Measurements from ENCODE around the gene TMEM163.

The TMEM163 gene

GRCh38 chr2:134745546-134745945 lies 26.7 kb upstream of the TMEM163 start:
- TF ChIP-seq CEBPB (IDR thresholded peaks at IDR 0.05) (no peak), USF1 (IDR thresholded peaks at IDR 0.05) (no peak), EGR1 (IDR thresholded peaks at IDR 0.05) (no peak), EP300 (IDR thresholded peaks at IDR 0.05; ENCODE audit: borderline replicate concordance) (no peak)

GRCh38 chr2:134745023-134745422 lies 26.2 kb upstream of the TMEM163 start:
- TF ChIP-seq REST (IDR thresholded peaks at IDR 0.05; ENCODE audit: low read depth) (no peak), YY1 (IDR thresholded peaks at IDR 0.05; ENCODE audit: low read depth) (no peak), CEBPB (IDR thresholded peaks at IDR 0.05) (no peak), ZBTB7A (IDR thresholded peaks at IDR 0.05; ENCODE audit: low read depth) (no peak), TEAD4 (IDR thresholded peaks at IDR 0.05) (no peak), TAF1 (IDR thresholded peaks at IDR 0.05; ENCODE audit: low read depth) (no peak), CREB1 (IDR thresholded peaks at IDR 0.05; ENCODE audit: low read depth) (no peak), FOXM1 (IDR thresholded peaks at IDR 0.05; ENCODE audit: borderline replicate concordance, low read depth) (no peak), TCF12 (IDR thresholded peaks at IDR 0.05; ENCODE audit: low read depth) (no peak), NFIC (IDR thresholded peaks at IDR 0.05) (no peak), MAX (IDR thresholded peaks at IDR 0.05) (no peak), EP300 (IDR thresholded peaks at IDR 0.05; ENCODE audit: borderline replicate concordance) (no peak), RAD21 (IDR thresholded peaks at IDR 0.05; ENCODE audit: low read depth) (no peak)

GRCh38 chr2:134739879-134740301 lies 21.1 kb upstream of the TMEM163 start:
- TF ChIP-seq EGR1 (IDR thresholded peaks at IDR 0.05) (no peak), MAX (IDR thresholded peaks at IDR 0.05) (no peak), EP300 (IDR thresholded peaks at IDR 0.05; ENCODE audit: borderline replicate concordance) (no peak), TCF12 (IDR thresholded peaks at IDR 0.05; ENCODE audit: low read depth) (no peak), ZBTB7A (IDR thresholded peaks at IDR 0.05; ENCODE audit: low read depth) (no peak), YY1 (IDR thresholded peaks at IDR 0.05; ENCODE audit: low read depth) (no peak), NFIC (IDR thresholded peaks at IDR 0.05) (no peak), RAD21 (IDR thresholded peaks at IDR 0.05; ENCODE audit: low read depth) (no peak), USF1 (IDR thresholded peaks at IDR 0.05) (no peak), CEBPB (IDR thresholded peaks at IDR 0.05) (no peak), REST (IDR thresholded peaks at IDR 0.05; ENCODE audit: low read depth) (no peak), TAF1 (IDR thresholded peaks at IDR 0.05; ENCODE audit: low read depth) (no peak), CREB1 (IDR thresholded peaks at IDR 0.05; ENCODE audit: low read depth) (no peak), FOXM1 (IDR thresholded peaks at IDR 0.05; ENCODE audit: borderline replicate concordance, low read depth) (no peak), TEAD4 (IDR thresholded peaks at IDR 0.05) (no peak)

- TF ChIP-seq YY1 (IDR thresholded peaks at IDR 0.05; ENCODE audit: low read depth) (no peak), CREB1 (IDR thresholded peaks at IDR 0.05; ENCODE audit: low read depth) (no peak), TCF12 (IDR thresholded peaks at IDR 0.05; ENCODE audit: low read depth) (no peak), ZBTB7A (IDR thresholded peaks at IDR 0.05; ENCODE audit: low read depth) (no peak), MAX (IDR thresholded peaks at IDR 0.05) (no peak), FOXM1 (IDR thresholded peaks at IDR 0.05; ENCODE audit: borderline replicate concordance, low read depth) (no peak), TEAD4 (IDR thresholded peaks at IDR 0.05) (no peak), EP300 (IDR thresholded peaks at IDR 0.05; ENCODE audit: borderline replicate concordance) (no peak), REST (IDR thresholded peaks at IDR 0.05; ENCODE audit: low read depth) (no peak), NFIC (IDR thresholded peaks at IDR 0.05) (no peak), RAD21 (IDR thresholded peaks at IDR 0.05; ENCODE audit: low read depth) (no peak), CEBPB (IDR thresholded peaks at IDR 0.05) (no peak), TAF1 (IDR thresholded peaks at IDR 0.05; ENCODE audit: low read depth) (no peak), USF1 (IDR thresholded peaks at IDR 0.05) (no peak), EGR1 (IDR thresholded peaks at IDR 0.05) (no peak)
These were observed 20.6 kb upstream of the TMEM163 start for GRCh38 chr2:134739236-134739878.
